CD4-positive, CD25-positive, alpha-beta regulatory T cell (primary cell): ENCODE measurements around the gene CCDC136. TPM values are rescaled to one million over a fixed set of nuclear protein-coding genes. Genes with fewer than 3 reads are reported as not detected.

Experiments used
- ATAC-seq, 2 donors: fragments of 150-1000 bp; cut with Tn5 transposase; one replicate each; pipeline ENCODE4 v1.10.0; 2021; ENCODE audit warnings: low read depth in 2 of 2, moderate number of reproducible peaks in 2 of 2, moderate library complexity in 1 of 2
- DNase-seq, 3 donors: peaks; one replicate each; pipeline versions ENCODE4 v3.0.0 to v3.0.0-alpha.2; 2012 to 2022; ENCODE audit warnings: mixed read lengths in 1 of 3
- H3K27ac ChIP-seq: one replicate; pipeline ENCODE4 v1.7.0; 2013; ENCODE audit warnings: mild to moderate bottlenecking, low read length; ENCODE audit not compliant: insufficient read depth, poor library complexity, severe bottlenecking
- H3K27me3 ChIP-seq: one replicate; pipeline ENCODE4 v1.7.0; 2013; ENCODE audit warnings: low read length; ENCODE audit not compliant: control insufficient read depth, insufficient read depth
- H3K36me3 ChIP-seq: one replicate; pipeline ENCODE4 v1.7.0; 2013; ENCODE audit warnings: mild to moderate bottlenecking, low read length, moderate library complexity; ENCODE audit not compliant: control insufficient read depth, insufficient read depth
- H3K4me1 ChIP-seq: 2 replicates; pipeline ENCODE4 v1.7.0; 2013; ENCODE audit warnings: mild to moderate bottlenecking, low read length; ENCODE audit not compliant: insufficient read depth, control insufficient read depth, poor library complexity, severe bottlenecking
- H3K4me3 ChIP-seq: one replicate; pipeline ENCODE4 v1.7.0; 2013; ENCODE audit warnings: low read depth, mild to moderate bottlenecking, low read length, moderate library complexity
- H3K9me3 ChIP-seq, 2 experiments: 1 replicate in 1 of 2; 2 replicates in 1 of 2; pipeline ENCODE4 v1.7.0; 2013; ENCODE audit warnings: low read length in 2 of 2, mild to moderate bottlenecking in 1 of 2, moderate library complexity in 1 of 2; ENCODE audit not compliant: control insufficient read depth in 2 of 2
- H3K27ac Mint-ChIP-seq, 3 donors: one replicate each; pipeline ENCODE4 v1.8.0; 2020 to 2022; ENCODE audit warnings: mild to moderate bottlenecking in 3 of 3, mixed read lengths in 3 of 3, moderate library complexity in 2 of 3
- H3K27me3 Mint-ChIP-seq: one replicate; pipeline ENCODE4 v1.8.0; 2022; ENCODE audit warnings: mild to moderate bottlenecking, mixed read lengths
- H3K36me3 Mint-ChIP-seq: one replicate; pipeline ENCODE4 v1.8.0; 2020; ENCODE audit warnings: mixed read lengths
- H3K4me1 Mint-ChIP-seq, 4 donors: one replicate each; pipeline ENCODE4 v1.8.0; 2020 to 2022; ENCODE audit warnings: mixed read lengths in 4 of 4, mild to moderate bottlenecking in 1 of 4
- H3K4me3 Mint-ChIP-seq, 4 donors: one replicate each; pipeline ENCODE4 v1.8.0; 2020 to 2022; ENCODE audit warnings: mild to moderate bottlenecking in 4 of 4, mixed read lengths in 4 of 4, moderate library complexity in 3 of 4
- H3K9me3 Mint-ChIP-seq, 7 donors: one replicate each; pipeline ENCODE4 v1.8.0; 2020 to 2022; ENCODE audit warnings: mixed read lengths in 7 of 7, mild to moderate bottlenecking in 3 of 7, moderate library complexity in 2 of 7
- polyA plus RNA-seq, 4 donors: library from polyadenylated mRNA; unstranded; fragments of 300-500 nt; fragmentation: Illumina TruSeq; gene quantifications; one replicate each; pipeline ENCODE4 v1.2.3, GENCODE V29; 2021
- total RNA-seq: library from RNA; stranded (reverse); gene quantifications from one replicate; pipeline ENCODE4 v1.2.3, GENCODE V29; 2022

CCDC136 gene
- total and polyA plus RNA-seq, 5 donors from 2014 or later = 0.48 to 14.1 (median 1.5) TPM

GRCh38 chr7:128811631-128812430, 20.1 kb downstream of the CCDC136 start:
- H3K27ac Mint-ChIP-seq = no peak overlapping the region
- H3K36me3 Mint-ChIP-seq = peaks cover 10% of the 10 kb centered on the region
- H3K27me3 Mint-ChIP-seq = no peaks in the 10 kb centered on the region
- no peak overlapping the region for H3K27ac ChIP-seq
- no peak overlapping the region for H3K4me3 ChIP-seq
- ATAC-seq (no peak), DNase-seq (no peak)
- H3K4me3 Mint-ChIP-seq = no peak overlapping the region
- H3K4me1 ChIP-seq = no peaks in the 10 kb centered on the region
- H3K4me1 Mint-ChIP-seq = no peaks in the 10 kb centered on the region
- H3K9me3 Mint-ChIP-seq = no peaks in the 10 kb centered on the region
- peaks cover 2% of the 10 kb centered on the region for H3K36me3 ChIP-seq
- H3K9me3 ChIP-seq = no peaks in the 10 kb centered on the region
- no peaks in the 10 kb centered on the region for H3K27me3 ChIP-seq

DNA sequence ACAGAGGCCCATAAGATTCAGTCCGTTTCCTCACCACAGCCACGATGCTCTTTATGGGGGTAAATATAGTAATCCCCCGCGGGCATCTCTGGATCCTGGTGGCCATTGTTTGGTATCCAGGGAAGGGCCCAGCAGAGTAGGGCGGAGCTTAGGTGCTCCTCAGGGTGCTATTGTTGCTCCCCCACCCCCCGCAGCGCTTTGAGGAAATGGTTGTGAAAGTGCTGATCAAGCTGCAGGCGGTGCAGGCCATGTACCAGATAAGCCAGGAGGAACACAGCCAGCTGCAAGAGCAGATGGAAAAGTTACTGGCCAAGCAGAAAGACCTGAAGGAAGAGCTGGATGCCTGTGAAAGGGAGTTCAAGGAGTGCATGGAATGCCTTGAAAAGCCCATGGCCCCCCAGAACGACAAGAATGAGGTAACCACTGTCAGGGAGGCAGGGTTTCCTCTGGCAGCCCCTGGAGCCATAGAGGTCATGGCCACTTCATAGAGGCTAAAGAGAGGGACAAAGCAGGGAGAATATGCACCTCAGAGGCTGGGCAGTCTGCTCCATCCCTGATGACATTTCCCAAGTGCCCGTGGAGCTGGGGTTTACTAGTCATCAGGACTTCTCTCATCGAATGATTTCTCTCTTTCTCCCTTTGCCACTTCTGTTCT, 20.9 kb downstream of the CCDC136 start:
- Histone ChIP-seq H3K4me3 (no peak overlapping the region), H3K9me3 (no peaks in the 10 kb centered on the region), H3K27ac (no peak overlapping the region), H3K4me1 (no peaks in the 10 kb centered on the region), H3K36me3 (peaks cover 2% of the 10 kb centered on the region), H3K27me3 (no peaks in the 10 kb centered on the region)
- Mint-ChIP-seq H3K9me3 (no peaks in the 10 kb centered on the region), H3K36me3 (peaks cover 11% of the 10 kb centered on the region), H3K27ac (no peak overlapping the region), H3K4me3 (no peak overlapping the region), H3K27me3 (no peaks in the 10 kb centered on the region), H3K4me1 (no peaks in the 10 kb centered on the region)
- no peak for DNase-seq
- no peak for ATAC-seq

- Mint-ChIP-seq H3K4me3 (no peak overlapping the region), H3K36me3 (peaks cover 16% of the 10 kb centered on the region), H3K4me1 (peaks cover 0 to 4% (median 0%) of the 10 kb centered on the region in 4 donors)
Measured at GRCh38 chr7:128814499-128814898, 22.7 kb downstream of the CCDC136 start.

GRCh38 chr7:128815289-128815942, 23.6 kb downstream of the CCDC136 start:
- H3K4me1 ChIP-seq = no peaks in the 10 kb centered on the region
- DNase-seq (no peak), ATAC-seq (no peak)
- H3K27me3 ChIP-seq = no peaks in the 10 kb centered on the region
- Mint-ChIP-seq H3K4me3 (no peak overlapping the region), H3K36me3 (peaks cover 9% of the 10 kb centered on the region), H3K27me3 (no peaks in the 10 kb centered on the region), H3K9me3 (no peaks in the 10 kb centered on the region), H3K27ac (no peak overlapping the region), H3K4me1 (peaks cover 0 to 11% (median 3%) of the 10 kb centered on the region in 4 donors)
- no peak overlapping the region for H3K27ac ChIP-seq
- no peak overlapping the region for H3K4me3 ChIP-seq
- H3K9me3 ChIP-seq = no peaks in the 10 kb centered on the region
- H3K36me3 ChIP-seq = no peaks in the 10 kb centered on the region

More at GRCh38 chr7:128814499-128814898, 22.7 kb downstream of the CCDC136 start:
- no peak for DNase-seq
- H3K27me3 Mint-ChIP-seq = no peaks in the 10 kb centered on the region
- H3K27ac Mint-ChIP-seq = peak overlapping the region in 2 of 3 donors; percentile 9 to 55
- Histone ChIP-seq H3K4me1 (no peaks in the 10 kb centered on the region), H3K9me3 (no peaks in the 10 kb centered on the region), H3K4me3 (no peak overlapping the region), H3K27me3 (no peaks in the 10 kb centered on the region), H3K27ac (no peak overlapping the region), H3K36me3 (peaks cover 2% of the 10 kb centered on the region)
- no peak for ATAC-seq
- H3K9me3 Mint-ChIP-seq = no peaks in the 10 kb centered on the region

DNA sequence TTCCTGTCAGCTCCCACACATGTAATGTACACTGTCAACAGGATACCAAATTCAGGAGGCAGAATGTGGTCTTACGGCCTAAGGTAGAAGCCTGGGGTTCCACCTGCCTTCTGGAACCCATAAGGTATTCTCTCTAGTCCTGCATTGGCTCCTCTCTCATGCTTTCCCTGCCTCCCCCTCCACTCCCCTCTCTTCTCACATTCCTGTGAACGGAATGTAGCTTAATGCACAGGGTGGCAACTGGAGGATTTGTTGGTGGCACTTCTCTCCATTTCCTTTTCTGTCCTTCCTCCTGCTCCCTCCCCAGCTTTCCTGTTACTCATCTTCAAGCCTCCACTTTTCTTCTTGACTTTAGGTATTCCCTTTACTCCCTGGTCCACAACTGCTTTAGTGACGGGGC, 26.9 kb downstream of the CCDC136 start:
- Histone ChIP-seq H3K36me3 (no peaks in the 10 kb centered on the region), H3K4me1 (no peaks in the 10 kb centered on the region), H3K27ac (no peak overlapping the region), H3K9me3 (no peaks in the 10 kb centered on the region), H3K4me3 (no peak overlapping the region), H3K27me3 (no peaks in the 10 kb centered on the region)
- Mint-ChIP-seq H3K4me3 (no peak overlapping the region), H3K27me3 (no peaks in the 10 kb centered on the region), H3K27ac (no peak overlapping the region), H3K9me3 (no peaks in the 10 kb centered on the region), H3K4me1 (peaks cover 0 to 14% (median 3%) of the 10 kb centered on the region in 4 donors), H3K36me3 (peaks cover 9% of the 10 kb centered on the region)
- ATAC-seq (no peak), DNase-seq (no peak)

DNA sequence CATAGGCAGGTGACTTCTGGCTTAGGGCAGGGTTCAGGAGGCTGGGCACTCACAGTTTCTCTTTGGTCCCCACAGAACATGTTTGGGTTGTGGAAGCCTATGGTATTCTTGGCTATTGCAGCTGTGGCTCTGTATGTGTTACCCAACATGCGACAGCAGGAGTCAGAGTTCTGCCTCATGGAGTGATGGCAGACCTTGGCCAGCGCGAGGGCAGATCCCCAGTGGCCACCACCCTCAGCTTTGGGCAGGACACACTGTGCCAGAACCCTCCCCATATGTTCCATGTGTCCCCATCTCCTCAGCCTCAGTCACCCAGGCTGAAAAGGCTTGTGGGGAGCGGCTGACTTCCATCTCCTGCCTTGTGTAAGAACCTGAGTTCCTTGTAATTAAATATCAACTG, 30.0 kb downstream of the CCDC136 start:
- Mint-ChIP-seq H3K4me3 (no peak overlapping the region), H3K27me3 (no peaks in the 10 kb centered on the region), H3K4me1 (peaks cover 0 to 14% (median 3%) of the 10 kb centered on the region in 4 donors), H3K27ac (no peak overlapping the region), H3K9me3 (no peaks in the 10 kb centered on the region), H3K36me3 (peaks cover 9% of the 10 kb centered on the region)
- no peak for DNase-seq
- H3K36me3 ChIP-seq = no peaks in the 10 kb centered on the region
- H3K9me3 ChIP-seq = no peaks in the 10 kb centered on the region
- ATAC-seq = no peak
- no peak overlapping the region for H3K4me3 ChIP-seq
- H3K27ac ChIP-seq = no peak overlapping the region
- H3K27me3 ChIP-seq = no peaks in the 10 kb centered on the region
- H3K4me1 ChIP-seq = no peaks in the 10 kb centered on the region

DNA sequence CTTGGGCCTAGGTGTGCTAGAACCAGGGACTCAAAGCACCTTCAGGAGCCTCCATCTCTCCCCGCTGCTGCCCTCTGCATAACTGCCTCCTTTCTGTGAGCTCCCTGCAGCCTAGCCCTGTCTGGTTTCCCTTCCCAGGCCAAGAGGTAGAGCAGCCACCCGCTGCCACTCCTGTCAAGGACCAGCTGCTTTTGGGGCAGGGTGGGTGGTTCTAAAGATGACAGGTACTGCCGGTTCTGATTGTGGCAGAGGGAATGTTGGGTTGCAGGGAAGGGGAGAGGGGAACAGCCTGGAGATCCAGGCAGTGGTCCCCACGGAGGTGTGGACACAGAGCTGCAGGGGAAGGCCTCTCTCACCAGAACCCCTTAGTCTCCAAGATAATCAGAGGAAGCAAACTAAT, 34.7 kb downstream of the CCDC136 start:
- Histone ChIP-seq H3K36me3 (no peaks in the 10 kb centered on the region), H3K27ac (no peak overlapping the region), H3K4me1 (peaks cover 18% of the 10 kb centered on the region), H3K9me3 (no peaks in the 10 kb centered on the region), H3K4me3 (no peak overlapping the region), H3K27me3 (peaks cover 5% of the 10 kb centered on the region)
- H3K36me3 Mint-ChIP-seq = no peaks in the 10 kb centered on the region
- no peak overlapping the region for H3K4me3 Mint-ChIP-seq
- peaks cover 33% of the 10 kb centered on the region for H3K27me3 Mint-ChIP-seq
- ATAC-seq (no peak), DNase-seq (no peak)
- peaks cover 0 to 17% (median 3%) of the 10 kb centered on the region in 4 donors for H3K4me1 Mint-ChIP-seq
- H3K27ac Mint-ChIP-seq = no peak overlapping the region
- H3K9me3 Mint-ChIP-seq = peaks cover 0 to 3% (median 0%) of the 10 kb centered on the region in 7 donors
